GM12878 (cell line): Measurements from ENCODE around the gene PLRG1.

Experiments
- CBFB ChIP-seq: IDR thresholded peaks from 2 replicates; pipeline ENCODE4 v1.6.1; 2016; ENCODE audit warnings: antibody characterized with exemption, low read depth
- EED ChIP-seq: sonication (generic); IDR thresholded peaks from 2 replicates; pipeline ENCODE4 v1.6.1; 2016; ENCODE audit warnings: antibody characterized with exemption, low read depth
- EP300 ChIP-seq, 2 experiments: fragments of 150-350 bp in 1 of 2; IDR thresholded peaks; 2 replicates each; pipeline ENCODE4 v1.6.1; 2011 to 2012; ENCODE audit warnings: low read depth in 2 of 2, low read length in 2 of 2, borderline replicate concordance in 1 of 2, improper control_type of control experiment in 1 of 2, inconsistent platforms in 1 of 2; ENCODE audit not compliant: control insufficient read depth in 1 of 2
- POLR2A ChIP-seq: IDR thresholded peaks from 2 replicates; pipeline ENCODE4 v1.6.1; 2011; ENCODE audit warnings: low read depth, mild to moderate bottlenecking, low read length
- POLR2AphosphoS5 ChIP-seq: IDR thresholded peaks from 2 replicates; pipeline ENCODE4 v1.6.1; 2011; ENCODE audit warnings: mild to moderate bottlenecking, low read length, inconsistent platforms
- RAD21 ChIP-seq: IDR thresholded peaks from 2 replicates; pipeline ENCODE4 v1.6.1; 2011; ENCODE audit warnings: mild to moderate bottlenecking, low read depth, low read length, moderate library complexity; ENCODE audit not compliant: insufficient read depth
- RELA ChIP-seq: fragments of 450-650 bp; IDR thresholded peaks from 2 replicates; pipeline ENCODE4 v1.8.0; 2014; ENCODE audit warnings: borderline replicate concordance; ENCODE audit not compliant: partially characterized antibody
- SP1 ChIP-seq: IDR thresholded peaks from one replicate; pipeline ENCODE4 v1.6.1; 2011; ENCODE audit warnings: low read depth, low read length
- TCF7 ChIP-seq: IDR thresholded peaks from 2 replicates; pipeline ENCODE4 v1.6.1; 2014; ENCODE audit warnings: antibody characterized with exemption, borderline replicate concordance
- TF ChIP-seq, protein P1 (sequence below): IDR thresholded peaks from 2 replicates; pipeline ENCODE4 v1.6.1; 2012; ENCODE audit warnings: low read depth, low read length, improper control_type of control experiment
- TF ChIP-seq, protein P2 (sequence below), 3 experiments: IDR thresholded peaks in 2 of 3; conservative IDR thresholded peaks in 1 of 3; 2 replicates each; pipeline ENCODE4 v1.5.1; 2011; ENCODE audit warnings: low read depth in 3 of 3, low read length in 3 of 3, mild to moderate bottlenecking in 3 of 3, control low read depth in 2 of 3, moderate library complexity in 2 of 3, inconsistent platforms in 1 of 3, mixed read lengths in 1 of 3; ENCODE audit not compliant: control insufficient read depth in 2 of 3, insufficient read depth in 1 of 3; ENCODE audit errors: extremely low read depth in 1 of 3

DNA sequence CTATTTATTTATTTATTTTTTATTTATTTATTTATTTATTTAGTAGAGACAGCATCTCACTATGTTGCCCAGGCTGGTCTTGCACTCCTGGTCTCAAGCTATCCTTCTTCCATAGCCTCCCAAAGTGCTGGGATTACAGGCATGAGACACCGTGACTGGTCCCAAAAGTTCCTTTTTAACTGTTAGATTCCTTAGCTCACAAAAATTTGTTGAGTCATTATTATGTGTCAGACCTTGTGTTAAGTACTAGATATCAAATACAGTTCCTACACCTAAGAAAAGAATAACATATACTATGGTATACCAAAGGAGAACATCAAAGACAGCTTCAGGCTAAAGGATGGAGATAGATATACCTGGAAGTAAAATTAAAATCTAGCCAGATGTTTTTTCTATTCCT is 28.7 kb upstream of the PLRG1 start:
- TF ChIP-seq EP300 (IDR thresholded peaks at IDR 0.05; ENCODE audit: borderline replicate concordance in 1 of 2, control insufficient read depth in 1 of 2, low read depth in 2 of 2, low read length in 2 of 2), result no peak
- TF ChIP-seq TCF7, result no peak
- TF ChIP-seq, protein P1, sequence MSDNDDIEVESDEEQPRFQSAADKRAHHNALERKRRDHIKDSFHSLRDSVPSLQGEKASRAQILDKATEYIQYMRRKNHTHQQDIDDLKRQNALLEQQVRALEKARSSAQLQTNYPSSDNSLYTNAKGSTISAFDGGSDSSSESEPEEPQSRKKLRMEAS, result no peak
- TF ChIP-seq CBFB, result no peak
- TF ChIP-seq RAD21, result no peak
- TF ChIP-seq POLR2AphosphoS5, result no peak
- TF ChIP-seq SP1, result no peak
- TF ChIP-seq POLR2A, result no peak
- TF ChIP-seq, protein P2, sequence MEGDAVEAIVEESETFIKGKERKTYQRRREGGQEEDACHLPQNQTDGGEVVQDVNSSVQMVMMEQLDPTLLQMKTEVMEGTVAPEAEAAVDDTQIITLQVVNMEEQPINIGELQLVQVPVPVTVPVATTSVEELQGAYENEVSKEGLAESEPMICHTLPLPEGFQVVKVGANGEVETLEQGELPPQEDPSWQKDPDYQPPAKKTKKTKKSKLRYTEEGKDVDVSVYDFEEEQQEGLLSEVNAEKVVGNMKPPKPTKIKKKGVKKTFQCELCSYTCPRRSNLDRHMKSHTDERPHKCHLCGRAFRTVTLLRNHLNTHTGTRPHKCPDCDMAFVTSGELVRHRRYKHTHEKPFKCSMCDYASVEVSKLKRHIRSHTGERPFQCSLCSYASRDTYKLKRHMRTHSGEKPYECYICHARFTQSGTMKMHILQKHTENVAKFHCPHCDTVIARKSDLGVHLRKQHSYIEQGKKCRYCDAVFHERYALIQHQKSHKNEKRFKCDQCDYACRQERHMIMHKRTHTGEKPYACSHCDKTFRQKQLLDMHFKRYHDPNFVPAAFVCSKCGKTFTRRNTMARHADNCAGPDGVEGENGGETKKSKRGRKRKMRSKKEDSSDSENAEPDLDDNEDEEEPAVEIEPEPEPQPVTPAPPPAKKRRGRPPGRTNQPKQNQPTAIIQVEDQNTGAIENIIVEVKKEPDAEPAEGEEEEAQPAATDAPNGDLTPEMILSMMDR (IDR thresholded peaks at IDR 0.05 in 2 of 3, conservative IDR thresholded peaks at IDR 0.05 in 1 of 3; ENCODE audit: control insufficient read depth in 2 of 3, extremely low read depth in 1 of 3, insufficient read depth in 1 of 3, low read depth in 3 of 3, low read length in 3 of 3), result no peak
- TF ChIP-seq EED, result no peak
- TF ChIP-seq RELA, result no peak
